ENCODE measurements around the gene CDH12.
"Not testable (repeated sequence)": the region's sequence is repeated elsewhere in the genome, so short reads cannot be mapped to it uniquely, and the experiment has no call there.

GRCh38 chr5:22212254-22212991 lies 640.7 kb downstream of the CDH12 start:
- TF ChIP-seq, protein P1, sequence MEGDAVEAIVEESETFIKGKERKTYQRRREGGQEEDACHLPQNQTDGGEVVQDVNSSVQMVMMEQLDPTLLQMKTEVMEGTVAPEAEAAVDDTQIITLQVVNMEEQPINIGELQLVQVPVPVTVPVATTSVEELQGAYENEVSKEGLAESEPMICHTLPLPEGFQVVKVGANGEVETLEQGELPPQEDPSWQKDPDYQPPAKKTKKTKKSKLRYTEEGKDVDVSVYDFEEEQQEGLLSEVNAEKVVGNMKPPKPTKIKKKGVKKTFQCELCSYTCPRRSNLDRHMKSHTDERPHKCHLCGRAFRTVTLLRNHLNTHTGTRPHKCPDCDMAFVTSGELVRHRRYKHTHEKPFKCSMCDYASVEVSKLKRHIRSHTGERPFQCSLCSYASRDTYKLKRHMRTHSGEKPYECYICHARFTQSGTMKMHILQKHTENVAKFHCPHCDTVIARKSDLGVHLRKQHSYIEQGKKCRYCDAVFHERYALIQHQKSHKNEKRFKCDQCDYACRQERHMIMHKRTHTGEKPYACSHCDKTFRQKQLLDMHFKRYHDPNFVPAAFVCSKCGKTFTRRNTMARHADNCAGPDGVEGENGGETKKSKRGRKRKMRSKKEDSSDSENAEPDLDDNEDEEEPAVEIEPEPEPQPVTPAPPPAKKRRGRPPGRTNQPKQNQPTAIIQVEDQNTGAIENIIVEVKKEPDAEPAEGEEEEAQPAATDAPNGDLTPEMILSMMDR (IDR thresholded peaks at IDR 0.05) = not testable (repeated sequence)
- not testable (repeated sequence) for TF ChIP-seq POLR2A (IDR thresholded peaks at IDR 0.05)

Data from lower leg skin (tissue), 3 donors.